ENCODE results near the gene FASN. TPM values are rescaled to one million over a fixed set of nuclear protein-coding genes. Genes with fewer than 3 reads are reported as not detected.

FASN gene
- total RNA-seq, 1 experiment from 2014 or later, result 956 TPM

- H3K36me3 ChIP-seq (ENCODE audit: control insufficient read depth, insufficient read depth, low read length), result peaks cover 6% of the 10 kb centered on the region
- no peaks in the 10 kb centered on the region for H3K9me3 ChIP-seq (ENCODE audit: control insufficient read depth, insufficient read depth, low read depth, low read length)
- ChIA-PET CTCF (no interaction called here), POLR2A (no interaction called here)
- TF ChIP-seq POLR2AphosphoS5 (IDR thresholded peaks at IDR 0.05; ENCODE audit: low read depth, low read length) (no peak; the same call in 1 of the 2 replicates), TCF7L2 (IDR thresholded peaks at IDR 0.05; ENCODE audit: low read depth, low read length) (no peak), REST (IDR thresholded peaks at IDR 0.05; ENCODE audit: insufficient read depth in 1 of 2, low read depth in 2 of 2, low read length in 1 of 2) (no peak), CTCF (IDR thresholded peaks at IDR 0.05) (no peak; the same call in 1 of the 2 replicates), SIN3A (IDR thresholded peaks at IDR 0.05; ENCODE audit: borderline replicate concordance, insufficient read depth, low read depth, low read length) (no peak)
- no peak for DNase-seq (ENCODE audit: low read depth, low spot score)
- H3K27me3 ChIP-seq (ENCODE audit: control insufficient read depth, insufficient read depth, low read length), result no peaks in the 10 kb centered on the region
- peak; percentile 6; the same call in 1 of the 2 replicates for ATAC-seq
- no peak overlapping the region for H3K27ac ChIP-seq (ENCODE audit: low read length)
- intact Hi-C loops (cut with micrococcal nuclease; ENCODE audit: unreplicated experiment), result no loop called here
- BruUV-seq (replicated peaks), result no TSS peak
- peaks cover 18% of the 10 kb centered on the region for H3K4me1 ChIP-seq (ENCODE audit: control insufficient read depth, insufficient read depth, low read length)
- H3K4me3 ChIP-seq (ENCODE audit: low read depth in 2 of 2, low read length in 2 of 2), result no peak overlapping the region
- in situ Hi-C loops (cut with HindIII; ENCODE audit: low pct_unique_long_range_greater_than_20kb, low sequenced_read_pairs), result loop anchor here (10.0 kb wide), 1 partner anchor 76 kb away; no protein-coding TSS in a partner anchor
These were observed 39.7 kb downstream of the FASN start for GRCh38 chr17:82058230-82058854.

- peaks cover 26% of the 10 kb centered on the region for H3K4me1 ChIP-seq (ENCODE audit: control insufficient read depth, insufficient read depth, low read length)
- ATAC-seq, result peak; percentile 44
- intact Hi-C loops (cut with micrococcal nuclease; ENCODE audit: unreplicated experiment) (no loop called here), in situ Hi-C loops (cut with HindIII; ENCODE audit: low pct_unique_long_range_greater_than_20kb, low sequenced_read_pairs) (loop anchor here (10.0 kb wide), 1 partner anchor 78 kb away; no protein-coding TSS in a partner anchor)
- H3K27ac ChIP-seq (ENCODE audit: low read length), result no peak overlapping the region
- no peaks in the 10 kb centered on the region for H3K27me3 ChIP-seq (ENCODE audit: control insufficient read depth, insufficient read depth, low read length)
- no peak for DNase-seq (ENCODE audit: low read depth, low spot score)
- TF ChIP-seq POLR2AphosphoS5 (IDR thresholded peaks at IDR 0.05; ENCODE audit: low read depth, low read length) (0 out of 2 replicates have a peak, but pooled peaks have one; percentile 7), TCF7L2 (IDR thresholded peaks at IDR 0.05; ENCODE audit: low read depth, low read length) (no peak)
- peaks cover 12% of the 10 kb centered on the region for H3K36me3 ChIP-seq (ENCODE audit: control insufficient read depth, insufficient read depth, low read length)
- CTCF ChIA-PET, result interaction anchor here (1.1 to 1.6 kb wide), 2 partner anchors 19 to 27 kb away, joined by 4 to 7 read pairs; partner anchors contain the start of gene DCXR
- BruUV-seq (replicated peaks), result TSS peak; percentile 89
- POLR2A ChIA-PET, result no interaction called here
- H3K9me3 ChIP-seq (ENCODE audit: control insufficient read depth, insufficient read depth, low read depth, low read length), result no peaks in the 10 kb centered on the region
- no peak overlapping the region for H3K4me3 ChIP-seq (ENCODE audit: low read depth in 2 of 2, low read length in 2 of 2)
These were observed 41.1 kb downstream of the FASN start for GRCh38 chr17:82056729-82057621.

Measured in Panc1 (cell line).